Measurements from ENCODE around the gene SPATC1L. TPM values are rescaled to one million over a fixed set of nuclear protein-coding genes. Genes with fewer than 3 reads are reported as not detected.

SPATC1L gene
- total and polyA plus RNA-seq, 7 donors, result 1.9 to 6.0 (median 3.9) TPM

DNA sequence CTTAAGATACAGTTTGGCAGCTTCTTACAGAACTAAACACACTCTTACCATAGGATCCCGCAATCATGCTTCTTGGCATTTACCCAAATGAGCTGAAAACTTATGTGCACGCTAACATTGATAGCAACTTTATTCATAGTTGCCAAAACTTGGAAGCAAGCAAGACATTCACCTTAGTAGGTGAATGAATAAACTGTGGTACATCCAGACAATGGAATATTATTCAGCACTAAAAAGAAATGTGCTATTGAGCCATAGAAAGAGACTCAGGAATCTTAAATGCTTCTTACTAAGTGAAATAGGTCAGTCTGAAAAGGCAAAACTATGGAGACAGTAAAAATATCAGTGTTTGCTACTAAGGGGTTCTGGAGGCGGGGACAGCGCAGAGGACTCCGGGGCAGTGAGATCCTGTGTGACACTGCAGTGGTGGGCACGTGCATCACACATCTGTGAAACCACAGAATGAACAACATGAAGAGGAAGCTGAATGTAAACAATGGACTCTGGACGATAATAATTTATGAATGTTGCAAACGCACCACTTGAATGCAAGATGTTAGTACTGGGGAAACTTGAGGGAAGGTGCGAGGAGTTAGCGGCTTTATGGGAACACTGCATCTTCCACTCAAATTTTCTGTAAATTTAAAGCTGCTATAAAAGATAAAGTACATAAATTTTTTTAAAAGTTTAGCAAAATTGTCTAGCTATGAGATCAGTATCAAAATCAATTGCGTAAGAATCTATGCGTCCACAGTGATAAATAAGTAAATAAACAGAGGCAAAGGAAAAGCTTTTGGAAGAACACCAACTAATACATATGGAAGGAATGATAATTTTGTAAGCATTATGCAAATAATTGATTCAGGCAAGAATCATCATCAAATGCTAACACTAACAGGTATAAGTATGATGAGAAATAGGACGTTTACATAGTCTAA lies 15.4 kb upstream of the SPATC1L start:
- DNase-seq (no peak), ATAC-seq (no peak)
- H3K36me3 ChIP-seq (ENCODE audit: insufficient read depth in 1 of 2, low read depth in 1 of 2), result peaks cover 0 to 79% of the 10 kb centered on the region in 2 donors
- 82 to 90% (median 87%) methylated on average over 13 of the region's 13 CpGs for WGBS, 3 donors
- intact Hi-C loops (cut with DNase I), result no loop called here
- H3K27me3 ChIP-seq (ENCODE audit: insufficient read depth in 3 of 3, low read length in 2 of 3), result no peaks in the 10 kb centered on the region
- H3K4me1 ChIP-seq, result no peaks in the 10 kb centered on the region
- H3K4me3 ChIP-seq, result no peak overlapping the region
- TF ChIP-seq, protein P1, sequence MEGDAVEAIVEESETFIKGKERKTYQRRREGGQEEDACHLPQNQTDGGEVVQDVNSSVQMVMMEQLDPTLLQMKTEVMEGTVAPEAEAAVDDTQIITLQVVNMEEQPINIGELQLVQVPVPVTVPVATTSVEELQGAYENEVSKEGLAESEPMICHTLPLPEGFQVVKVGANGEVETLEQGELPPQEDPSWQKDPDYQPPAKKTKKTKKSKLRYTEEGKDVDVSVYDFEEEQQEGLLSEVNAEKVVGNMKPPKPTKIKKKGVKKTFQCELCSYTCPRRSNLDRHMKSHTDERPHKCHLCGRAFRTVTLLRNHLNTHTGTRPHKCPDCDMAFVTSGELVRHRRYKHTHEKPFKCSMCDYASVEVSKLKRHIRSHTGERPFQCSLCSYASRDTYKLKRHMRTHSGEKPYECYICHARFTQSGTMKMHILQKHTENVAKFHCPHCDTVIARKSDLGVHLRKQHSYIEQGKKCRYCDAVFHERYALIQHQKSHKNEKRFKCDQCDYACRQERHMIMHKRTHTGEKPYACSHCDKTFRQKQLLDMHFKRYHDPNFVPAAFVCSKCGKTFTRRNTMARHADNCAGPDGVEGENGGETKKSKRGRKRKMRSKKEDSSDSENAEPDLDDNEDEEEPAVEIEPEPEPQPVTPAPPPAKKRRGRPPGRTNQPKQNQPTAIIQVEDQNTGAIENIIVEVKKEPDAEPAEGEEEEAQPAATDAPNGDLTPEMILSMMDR (IDR thresholded peaks at IDR 0.05), result no peak
- H3K27ac ChIP-seq, result no peak overlapping the region
- H3K9me3 ChIP-seq, result no peaks in the 10 kb centered on the region

DNA sequence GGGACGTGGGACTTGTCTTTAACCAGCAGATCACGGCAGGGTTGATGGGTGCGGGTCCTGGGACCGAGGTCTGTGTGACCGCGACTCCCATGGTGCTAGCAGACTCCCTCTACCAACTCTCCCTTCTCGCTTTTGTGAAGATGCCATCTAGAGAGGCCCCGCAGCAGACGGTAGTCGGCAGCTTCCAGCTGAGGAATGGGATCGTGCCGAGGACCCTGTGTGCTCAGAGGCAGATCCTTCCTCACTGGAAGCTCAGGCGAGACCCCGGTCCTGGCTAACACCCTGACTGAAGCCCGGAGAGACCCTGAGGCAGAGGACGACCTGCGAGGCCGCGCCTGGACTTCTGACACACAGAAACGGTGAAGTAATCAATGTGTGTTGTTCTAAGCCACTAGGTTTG lies 12.5 kb upstream of the SPATC1L start:
- no peak overlapping the region for H3K27ac ChIP-seq
- no peaks in the 10 kb centered on the region for H3K4me1 ChIP-seq
- no peak for DNase-seq
- ATAC-seq, result no peak
- TF ChIP-seq, protein P1 (IDR thresholded peaks at IDR 0.05), result no peak
- H3K4me3 ChIP-seq, result no peak overlapping the region
- H3K27me3 ChIP-seq (ENCODE audit: insufficient read depth in 3 of 3, low read length in 2 of 3), result no peaks in the 10 kb centered on the region
- H3K9me3 ChIP-seq, result no peaks in the 10 kb centered on the region
- H3K36me3 ChIP-seq (ENCODE audit: insufficient read depth in 1 of 2, low read depth in 1 of 2), result peaks cover 0 to 84% of the 10 kb centered on the region in 2 donors
- 89 to 91% (median 91%) methylated on average over 20 of the region's 20 CpGs for WGBS, 3 donors
- intact Hi-C loops (cut with DNase I), result no loop called here

- Histone ChIP-seq H3K4me3 (no peak overlapping the region), H3K27ac (no peak overlapping the region), H3K27me3 (ENCODE audit: insufficient read depth in 3 of 3, low read length in 2 of 3) (no peaks in the 10 kb centered on the region), H3K9me3 (no peaks in the 10 kb centered on the region), H3K4me1 (peaks cover 7% of the 10 kb centered on the region), H3K36me3 (ENCODE audit: insufficient read depth in 1 of 2, low read depth in 1 of 2) (peaks cover 0 to 93% of the 10 kb centered on the region in 2 donors)
- TF ChIP-seq, protein P1 (IDR thresholded peaks at IDR 0.05), result no peak
- DNase-seq, result no peak
- ATAC-seq, result no peak
- intact Hi-C loops (cut with DNase I), result no loop called here
- 92 to 93% (median 93%) methylated on average over 20 of the region's 20 CpGs for WGBS, 3 donors
Measured at GRCh38 chr21:46195595-46196195, 11.4 kb upstream of the SPATC1L start.

GRCh38 chr21:46194374-46195334 lies 10.4 kb upstream of the SPATC1L start:
- WGBS, 3 donors, result 91 to 93% (median 92%) methylated on average over 30 to 34 of the region's 34 CpGs
- DNase-seq (no peak), ATAC-seq (no peak)
- intact Hi-C loops (cut with DNase I), result no loop called here
- Histone ChIP-seq H3K9me3 (no peaks in the 10 kb centered on the region), H3K27me3 (ENCODE audit: insufficient read depth in 3 of 3, low read length in 2 of 3) (no peaks in the 10 kb centered on the region), H3K36me3 (ENCODE audit: insufficient read depth in 1 of 2, low read depth in 1 of 2) (peaks cover 0 to 87% of the 10 kb centered on the region in 2 donors), H3K4me1 (peaks cover 8% of the 10 kb centered on the region), H3K27ac (no peak overlapping the region), H3K4me3 (no peak overlapping the region)
- TF ChIP-seq, protein P1 (IDR thresholded peaks at IDR 0.05), result no peak

All from psoas muscle (tissue), 8 donors.